ENCODE measurements around the gene MYLK2.
"Not testable (repeated sequence)": the region's sequence is repeated elsewhere in the genome, so short reads cannot be mapped to it uniquely, and the experiment has no call there.

MYLK2 gene

DNA sequence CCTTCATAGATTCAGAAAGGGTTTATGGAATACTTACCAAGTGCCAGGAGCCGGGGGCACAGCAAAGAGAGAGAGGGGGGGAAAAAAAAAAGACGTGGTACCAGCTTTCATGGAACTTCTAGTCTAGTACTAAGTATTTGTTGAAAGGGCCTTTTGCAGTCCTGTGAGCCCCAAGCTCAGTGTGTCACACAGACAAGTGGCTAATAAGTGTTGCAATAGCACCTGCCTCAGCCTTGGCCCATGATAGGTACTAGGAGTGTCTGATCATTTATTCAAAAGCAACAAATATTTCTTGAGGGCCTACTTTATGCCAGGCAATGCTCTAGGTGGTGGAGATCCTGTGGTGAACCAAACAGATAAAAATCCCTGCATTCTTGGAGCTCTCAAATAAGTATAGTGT is 7.9 kb downstream of the MYLK2 start:
- H3K9me3 ChIP-seq (ENCODE audit: insufficient read depth, low read depth, low read length), result no peaks in the 10 kb centered on the region
- H3K9ac ChIP-seq (ENCODE audit: low read depth, low read length, poor library complexity, severe bottlenecking), result no peak overlapping the region
- TF ChIP-seq EZH2phosphoT487 (IDR thresholded peaks at IDR 0.05; ENCODE audit: borderline replicate concordance), result no peak
- TF ChIP-seq CTCF (conservative IDR thresholded peaks at IDR 0.05; ENCODE audit: low read length), result no peak
- H2AFZ ChIP-seq (ENCODE audit: low read length), result no peak overlapping the region
- peaks cover 67% of the 10 kb centered on the region for H3K79me2 ChIP-seq (ENCODE audit: insufficient read depth, low read length)
- peak overlapping the region; percentile 93 for H3K4me2 ChIP-seq (ENCODE audit: low read depth, low read length, poor library complexity, severe bottlenecking)
- peak overlapping the region; percentile 75 for H3K4me3 ChIP-seq (ENCODE audit: low read length, poor library complexity, severe bottlenecking)
- H3F3A ChIP-seq (ENCODE audit: low read depth), result no peaks in the 10 kb centered on the region
- H3K4me1 ChIP-seq (ENCODE audit: insufficient read depth, low read length, poor library complexity, severe bottlenecking), result peaks cover 58% of the 10 kb centered on the region
- peaks cover 7% of the 10 kb centered on the region; the same call in 1 of the 2 replicates for H3K36me3 ChIP-seq (ENCODE audit: insufficient read depth, low read length)
- no peaks in the 10 kb centered on the region for H3K9me2 ChIP-seq (replicated peaks; ENCODE audit: low read depth, low read length)
- no peaks in the 10 kb centered on the region for H4K20me1 ChIP-seq (ENCODE audit: insufficient read depth, low read length, poor library complexity, severe bottlenecking)
- no peaks in the 10 kb centered on the region for H3K27me3 ChIP-seq (ENCODE audit: insufficient read depth, low read length, poor library complexity, severe bottlenecking)

DNA sequence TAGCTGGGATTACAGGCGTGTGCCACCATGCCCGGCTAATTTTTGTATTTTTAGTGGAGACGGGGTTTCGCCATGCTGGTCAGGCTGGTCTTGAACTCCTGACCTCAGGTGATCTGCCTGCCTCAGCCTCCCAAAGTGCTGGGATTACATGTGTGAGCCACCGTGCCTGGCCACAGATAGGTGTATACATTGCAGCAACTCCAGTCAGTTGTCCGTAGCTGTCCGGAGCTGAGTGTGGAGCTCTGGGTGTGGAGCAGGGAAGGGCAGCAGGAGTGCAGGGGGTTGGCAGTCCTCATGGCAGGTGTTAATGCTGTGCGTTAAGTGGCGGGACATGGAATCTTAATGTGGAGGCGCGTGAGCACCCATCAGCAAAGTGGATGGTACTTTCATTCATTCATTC is 8.9 kb downstream of the MYLK2 start:
- not testable (repeated sequence) for H3K36me3 ChIP-seq (ENCODE audit: insufficient read depth, low read length); H4K20me1 ChIP-seq (ENCODE audit: insufficient read depth, low read length, poor library complexity, severe bottlenecking); H3F3A ChIP-seq (ENCODE audit: low read depth); H3K9me2 ChIP-seq (replicated peaks; ENCODE audit: low read depth, low read length); H3K27me3 ChIP-seq (ENCODE audit: insufficient read depth, low read length, poor library complexity, severe bottlenecking); H3K9me3 ChIP-seq (ENCODE audit: insufficient read depth, low read depth, low read length); H2AFZ ChIP-seq (ENCODE audit: low read length)
- peaks cover 67% of the 10 kb centered on the region for H3K79me2 ChIP-seq (ENCODE audit: insufficient read depth, low read length)
- peak overlapping the region; percentile 61 for H3K4me2 ChIP-seq (ENCODE audit: low read depth, low read length, poor library complexity, severe bottlenecking)
- H3K4me1 ChIP-seq (ENCODE audit: insufficient read depth, low read length, poor library complexity, severe bottlenecking), result peaks cover 56% of the 10 kb centered on the region
- peak overlapping the region; percentile 53 for H3K9ac ChIP-seq (ENCODE audit: low read depth, low read length, poor library complexity, severe bottlenecking)
- H3K4me3 ChIP-seq (ENCODE audit: low read length, poor library complexity, severe bottlenecking), result peak overlapping the region; percentile 50

- Histone ChIP-seq H3F3A (ENCODE audit: low read depth) (no peaks in the 10 kb centered on the region), H2AFZ (ENCODE audit: low read length) (no peak overlapping the region), H3K9me2 (replicated peaks; ENCODE audit: low read depth, low read length) (no peaks in the 10 kb centered on the region), H3K9ac (ENCODE audit: low read depth, low read length, poor library complexity, severe bottlenecking) (peak overlapping the region; percentile 53), H3K36me3 (ENCODE audit: insufficient read depth, low read length) (peaks cover 7% of the 10 kb centered on the region; the same call in 1 of the 2 replicates), H3K79me2 (ENCODE audit: insufficient read depth, low read length) (peaks cover 52% of the 10 kb centered on the region), H3K4me2 (ENCODE audit: low read depth, low read length, poor library complexity, severe bottlenecking) (peak overlapping the region; percentile 61), H4K20me1 (ENCODE audit: insufficient read depth, low read length, poor library complexity, severe bottlenecking) (no peaks in the 10 kb centered on the region), H3K4me1 (ENCODE audit: insufficient read depth, low read length, poor library complexity, severe bottlenecking) (peaks cover 56% of the 10 kb centered on the region), H3K4me3 (ENCODE audit: low read length, poor library complexity, severe bottlenecking) (peak overlapping the region; percentile 50), H3K27me3 (ENCODE audit: insufficient read depth, low read length, poor library complexity, severe bottlenecking) (no peaks in the 10 kb centered on the region), H3K9me3 (ENCODE audit: insufficient read depth, low read depth, low read length) (no peaks in the 10 kb centered on the region)
- TF ChIP-seq CTCF (conservative IDR thresholded peaks at IDR 0.05; ENCODE audit: low read length), result no peak
- no peak for TF ChIP-seq EZH2phosphoT487 (IDR thresholded peaks at IDR 0.05; ENCODE audit: borderline replicate concordance)
These were observed 10.6 kb downstream of the MYLK2 start for GRCh38 chr20:31829731-31830130.

DNA sequence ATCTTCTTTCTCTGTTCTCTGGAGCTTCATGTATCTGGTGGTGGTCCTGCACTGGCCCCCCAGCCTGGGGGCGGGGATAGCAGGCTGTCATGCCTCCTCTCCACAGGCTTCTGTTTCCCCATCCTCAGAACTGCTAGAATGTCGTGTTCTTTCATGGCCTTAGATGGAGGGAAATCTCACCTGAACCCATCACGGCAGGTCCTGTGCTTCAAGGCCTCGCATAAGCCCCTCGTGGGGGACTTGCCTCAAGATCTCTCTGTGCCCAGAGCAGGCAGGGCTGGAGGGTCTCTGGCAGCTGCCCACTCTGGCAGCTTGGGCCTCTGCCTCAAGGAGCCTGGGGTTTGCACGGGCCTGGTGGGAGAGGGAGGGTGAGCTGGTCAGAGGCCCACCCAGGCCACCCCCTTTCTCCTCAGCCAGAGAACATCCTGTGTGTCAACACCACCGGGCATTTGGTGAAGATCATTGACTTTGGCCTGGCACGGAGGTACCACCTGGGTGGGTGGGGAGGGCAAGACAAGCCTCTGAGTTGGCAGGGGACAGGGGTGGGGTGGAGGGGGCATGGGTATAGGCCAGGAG is 11.3 kb downstream of the MYLK2 start:
- Histone ChIP-seq H2AFZ (ENCODE audit: low read length) (no peak overlapping the region), H3F3A (ENCODE audit: low read depth) (peaks cover 3% of the 10 kb centered on the region; the same call in 1 of the 2 replicates), H3K9ac (ENCODE audit: low read depth, low read length, poor library complexity, severe bottlenecking) (peak overlapping the region; percentile 35), H4K20me1 (ENCODE audit: insufficient read depth, low read length, poor library complexity, severe bottlenecking) (no peaks in the 10 kb centered on the region), H3K79me2 (ENCODE audit: insufficient read depth, low read length) (peaks cover 44% of the 10 kb centered on the region; the same call in 1 of the 2 replicates), H3K9me2 (replicated peaks; ENCODE audit: low read depth, low read length) (no peaks in the 10 kb centered on the region), H3K4me2 (ENCODE audit: low read depth, low read length, poor library complexity, severe bottlenecking) (peak overlapping the region; percentile 61), H3K27me3 (ENCODE audit: insufficient read depth, low read length, poor library complexity, severe bottlenecking) (no peaks in the 10 kb centered on the region), H3K4me1 (ENCODE audit: insufficient read depth, low read length, poor library complexity, severe bottlenecking) (peaks cover 57% of the 10 kb centered on the region), H3K4me3 (ENCODE audit: low read length, poor library complexity, severe bottlenecking) (no peak overlapping the region), H3K9me3 (ENCODE audit: insufficient read depth, low read depth, low read length) (no peaks in the 10 kb centered on the region), H3K36me3 (ENCODE audit: insufficient read depth, low read length) (peaks cover 7% of the 10 kb centered on the region; the same call in 1 of the 2 replicates)
- TF ChIP-seq CTCF (conservative IDR thresholded peaks at IDR 0.05; ENCODE audit: low read length), result no peak
- TF ChIP-seq EZH2phosphoT487 (IDR thresholded peaks at IDR 0.05; ENCODE audit: borderline replicate concordance), result no peak
